WTC11 (cell line): ENCODE measurements around the gene VWA8. TPM values are rescaled to one million over a fixed set of nuclear protein-coding genes. Genes with fewer than 3 reads are reported as not detected.

Source experiments
- ATAC-seq: fragments of 200-7000 bp; cut with Tn5 transposase; 2 replicates; pipeline ENCODE4 v1.10.0; 2021; ENCODE audit warnings: mild to moderate bottlenecking, moderate library complexity
- CTCF ChIA-PET: fragments of 300-600 bp; sonication (Branson Sonifier 250); formaldehyde crosslinking; loops from one replicate; lab custom pipeline; 2021; ENCODE audit warnings: antibody characterized with exemption; lab: Charles Lee
- POLR2A ChIA-PET: fragments of 350-600 bp; sonication (Branson Sonifier 250); formaldehyde crosslinking; loops from one replicate; lab custom pipeline; 2021; ENCODE audit warnings: antibody characterized with exemption; lab: Charles Lee
- DNase-seq: peaks from one replicate; pipeline ENCODE4 v3.0.0; 2021; ENCODE audit warnings: low spot score
- H3K27ac Mint-ChIP-seq: 2 replicates; pipeline ENCODE4 v1.8.0; 2021; ENCODE audit warnings: mixed read lengths
- H3K27me3 Mint-ChIP-seq: 2 replicates; pipeline ENCODE4 v1.8.0; 2021; ENCODE audit warnings: low read depth, mild to moderate bottlenecking, moderate library complexity, mixed read lengths
- H3K36me3 Mint-ChIP-seq: 2 replicates; pipeline ENCODE4 v1.8.0; 2021; ENCODE audit warnings: mixed read lengths
- H3K4me1 Mint-ChIP-seq: 2 replicates; pipeline ENCODE4 v1.8.0; 2022; ENCODE audit warnings: mixed read lengths
- H3K4me3 Mint-ChIP-seq: 2 replicates; pipeline ENCODE4 v1.8.0; 2021; ENCODE audit warnings: mild to moderate bottlenecking, moderate library complexity, mixed read lengths
- H3K9me3 Mint-ChIP-seq: 2 replicates; pipeline ENCODE4 v1.8.0; 2021; ENCODE audit warnings: mixed read lengths
- ATF1 ChIP-seq: sonication (generic); formaldehyde crosslinking; IDR thresholded peaks from 2 replicates; pipeline ENCODE4 v1.8.1; 2023; ENCODE audit warnings: mild to moderate bottlenecking, moderate library complexity, missing genetic modification reagents
- ESRRA ChIP-seq: sonication (generic); formaldehyde crosslinking; IDR thresholded peaks from 2 replicates; pipeline ENCODE4 v1.8.1; 2022; ENCODE audit warnings: mild to moderate bottlenecking, missing genetic modification reagents, borderline replicate concordance
- KAT7 ChIP-seq: sonication (generic); formaldehyde crosslinking; IDR thresholded peaks from 2 replicates; pipeline ENCODE4 v1.8.1; 2023; ENCODE audit warnings: missing genetic modification reagents, mild to moderate bottlenecking, borderline replicate concordance
- MXD4 ChIP-seq: fragments of 250-450 bp; sonication (Bioruptor Pico); IDR thresholded peaks from 2 replicates; pipeline ENCODE4 v1.8.0; 2021; ENCODE audit warnings: mild to moderate bottlenecking, moderate library complexity, borderline replicate concordance
- ZNF532 ChIP-seq: fragments of 250-450 bp; sonication (Bioruptor Pico); IDR thresholded peaks from 2 replicates; pipeline ENCODE4 v1.9.0; 2021; ENCODE audit warnings: mild to moderate bottlenecking, borderline replicate concordance
- ZNF671 ChIP-seq: fragments of 250-450 bp; sonication (Bioruptor Pico); IDR thresholded peaks from 2 replicates; pipeline ENCODE4 v1.8.0; 2021; ENCODE audit warnings: mild to moderate bottlenecking
- total RNA-seq: library from RNA; stranded (reverse); gene quantifications from 3 replicates; pipeline ENCODE4 v1.2.3, GENCODE V29; 2021
- TF ChIP-seq, protein P1 (sequence below): sonication (generic); formaldehyde crosslinking; IDR thresholded peaks from 2 replicates; pipeline ENCODE4 v1.8.1; 2023; ENCODE audit warnings: mild to moderate bottlenecking, missing genetic modification reagents
- TF ChIP-seq, protein P2 (sequence below): sonication (generic); formaldehyde crosslinking; IDR thresholded peaks from 2 replicates; pipeline ENCODE4 v1.8.1; 2022; ENCODE audit warnings: mild to moderate bottlenecking, moderate library complexity, missing genetic modification reagents
- TF ChIP-seq, protein P3 (sequence below): sonication (generic); formaldehyde crosslinking; IDR thresholded peaks from 2 replicates; pipeline ENCODE4 v1.8.0; 2023; ENCODE audit warnings: mild to moderate bottlenecking, missing genetic modification reagents

The VWA8 gene
- total RNA-seq, 1 experiment from 2014 or later = 19.9 TPM

GRCh38 chr13:41548031-41548430 is 412.9 kb downstream of the VWA8 start:
- TF ChIP-seq ZNF671 (CRISPR knock-in tag) = no peak
- TF ChIP-seq KAT7 (CRISPR knock-in tag) = no peak
- no peak for TF ChIP-seq ATF1
- TF ChIP-seq, protein P1, sequence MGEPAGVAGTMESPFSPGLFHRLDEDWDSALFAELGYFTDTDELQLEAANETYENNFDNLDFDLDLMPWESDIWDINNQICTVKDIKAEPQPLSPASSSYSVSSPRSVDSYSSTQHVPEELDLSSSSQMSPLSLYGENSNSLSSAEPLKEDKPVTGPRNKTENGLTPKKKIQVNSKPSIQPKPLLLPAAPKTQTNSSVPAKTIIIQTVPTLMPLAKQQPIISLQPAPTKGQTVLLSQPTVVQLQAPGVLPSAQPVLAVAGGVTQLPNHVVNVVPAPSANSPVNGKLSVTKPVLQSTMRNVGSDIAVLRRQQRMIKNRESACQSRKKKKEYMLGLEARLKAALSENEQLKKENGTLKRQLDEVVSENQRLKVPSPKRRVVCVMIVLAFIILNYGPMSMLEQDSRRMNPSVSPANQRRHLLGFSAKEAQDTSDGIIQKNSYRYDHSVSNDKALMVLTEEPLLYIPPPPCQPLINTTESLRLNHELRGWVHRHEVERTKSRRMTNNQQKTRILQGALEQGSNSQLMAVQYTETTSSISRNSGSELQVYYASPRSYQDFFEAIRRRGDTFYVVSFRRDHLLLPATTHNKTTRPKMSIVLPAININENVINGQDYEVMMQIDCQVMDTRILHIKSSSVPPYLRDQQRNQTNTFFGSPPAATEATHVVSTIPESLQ (CRISPR knock-in tag) = no peak
- no peak for TF ChIP-seq ZNF532
- TF ChIP-seq, protein P2, sequence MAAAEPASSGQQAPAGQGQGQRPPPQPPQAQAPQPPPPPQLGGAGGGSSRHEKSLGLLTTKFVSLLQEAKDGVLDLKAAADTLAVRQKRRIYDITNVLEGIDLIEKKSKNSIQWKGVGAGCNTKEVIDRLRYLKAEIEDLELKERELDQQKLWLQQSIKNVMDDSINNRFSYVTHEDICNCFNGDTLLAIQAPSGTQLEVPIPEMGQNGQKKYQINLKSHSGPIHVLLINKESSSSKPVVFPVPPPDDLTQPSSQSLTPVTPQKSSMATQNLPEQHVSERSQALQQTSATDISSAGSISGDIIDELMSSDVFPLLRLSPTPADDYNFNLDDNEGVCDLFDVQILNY (CRISPR knock-in tag) = no peak
- H3K36me3 Mint-ChIP-seq = peaks cover 2% of the 10 kb centered on the region
- DNase-seq = no peak
- no peaks in the 10 kb centered on the region for H3K27me3 Mint-ChIP-seq
- peaks cover under 1% of the 10 kb centered on the region; the same call in 1 of the 2 replicates for H3K9me3 Mint-ChIP-seq
- ChIA-PET POLR2A (no interaction called here), CTCF (interaction anchor here (0.5 to 0.9 kb wide), 2 partner anchors 17 to 20 kb away, joined by 3 read pairs; no protein-coding TSS in a partner anchor)
- H3K4me1 Mint-ChIP-seq = peaks cover 16% of the 10 kb centered on the region
- no peak overlapping the region; the same call in 1 of the 2 replicates for H3K4me3 Mint-ChIP-seq
- no peak overlapping the region for H3K27ac Mint-ChIP-seq
- ATAC-seq = no peak

- Mint-ChIP-seq H3K4me3 (no peak overlapping the region), H3K9me3 (peaks cover 7% of the 10 kb centered on the region), H3K4me1 (peaks cover 16% of the 10 kb centered on the region), H3K36me3 (peaks cover 8% of the 10 kb centered on the region), H3K27ac (no peak overlapping the region), H3K27me3 (no peaks in the 10 kb centered on the region; the same call in 1 of the 2 replicates)
- DNase-seq = no peak
- TF ChIP-seq ZNF532 = no peak
- no peak for TF ChIP-seq ESRRA (CRISPR knock-in tag)
- no peak for TF ChIP-seq MXD4 (CRISPR knock-in tag)
- TF ChIP-seq, protein P3, sequence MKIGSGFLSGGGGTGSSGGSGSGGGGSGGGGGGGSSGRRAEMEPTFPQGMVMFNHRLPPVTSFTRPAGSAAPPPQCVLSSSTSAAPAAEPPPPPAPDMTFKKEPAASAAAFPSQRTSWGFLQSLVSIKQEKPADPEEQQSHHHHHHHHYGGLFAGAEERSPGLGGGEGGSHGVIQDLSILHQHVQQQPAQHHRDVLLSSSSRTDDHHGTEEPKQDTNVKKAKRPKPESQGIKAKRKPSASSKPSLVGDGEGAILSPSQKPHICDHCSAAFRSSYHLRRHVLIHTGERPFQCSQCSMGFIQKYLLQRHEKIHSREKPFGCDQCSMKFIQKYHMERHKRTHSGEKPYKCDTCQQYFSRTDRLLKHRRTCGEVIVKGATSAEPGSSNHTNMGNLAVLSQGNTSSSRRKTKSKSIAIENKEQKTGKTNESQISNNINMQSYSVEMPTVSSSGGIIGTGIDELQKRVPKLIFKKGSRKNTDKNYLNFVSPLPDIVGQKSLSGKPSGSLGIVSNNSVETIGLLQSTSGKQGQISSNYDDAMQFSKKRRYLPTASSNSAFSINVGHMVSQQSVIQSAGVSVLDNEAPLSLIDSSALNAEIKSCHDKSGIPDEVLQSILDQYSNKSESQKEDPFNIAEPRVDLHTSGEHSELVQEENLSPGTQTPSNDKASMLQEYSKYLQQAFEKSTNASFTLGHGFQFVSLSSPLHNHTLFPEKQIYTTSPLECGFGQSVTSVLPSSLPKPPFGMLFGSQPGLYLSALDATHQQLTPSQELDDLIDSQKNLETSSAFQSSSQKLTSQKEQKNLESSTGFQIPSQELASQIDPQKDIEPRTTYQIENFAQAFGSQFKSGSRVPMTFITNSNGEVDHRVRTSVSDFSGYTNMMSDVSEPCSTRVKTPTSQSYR (CRISPR knock-in tag) = no peak
- peak; percentile 25; the same call in 1 of the 2 replicates for ATAC-seq
- ChIA-PET CTCF (interaction anchor here (0.5 to 0.9 kb wide), 2 partner anchors 17 to 21 kb away, joined by 3 read pairs; no protein-coding TSS in a partner anchor), POLR2A (no interaction called here)
These were observed 413.5 kb downstream of the VWA8 start for GRCh38 chr13:41547251-41548000.
